GM06990 (cell line): ENCODE results near the gene ZC3H18.

Experiments used
- DNase-seq: peaks from one replicate; pipeline ENCODE4 v3.0.0-alpha.2; 2011; ENCODE audit not compliant: insufficient read length; ENCODE audit errors: extremely low read depth
- H3K27me3 ChIP-seq: replicated peaks from 2 replicates; pipeline ENCODE4 v1.6.0; 2011; ENCODE audit warnings: low read length; ENCODE audit not compliant: control insufficient read depth, insufficient read depth
- H3K36me3 ChIP-seq: 2 replicates; pipeline ENCODE4 v1.5.1; 2011; ENCODE audit warnings: low read length; ENCODE audit not compliant: control insufficient read depth, insufficient read depth
- H3K4me3 ChIP-seq: replicated peaks from 2 replicates; pipeline ENCODE4 v1.5.1; 2011; ENCODE audit warnings: low read depth, mild to moderate bottlenecking, control low read depth, low read length
- CTCF ChIP-seq: IDR thresholded peaks from 2 replicates; pipeline ENCODE4 v1.5.1; 2011; ENCODE audit warnings: low read length, control low read depth, mild to moderate bottlenecking, inconsistent platforms; ENCODE audit not compliant: insufficient read depth, poor library complexity, severe bottlenecking

Gene ZC3H18

GRCh38 chr16:88554711-88555264 lies 15.4 kb upstream of the ZC3H18 start:
- Histone ChIP-seq H3K36me3 (no peaks in the 10 kb centered on the region; the same call in 1 of the 2 replicates), H3K4me3 (no peak overlapping the region), H3K27me3 (no peaks in the 10 kb centered on the region; the same call in 1 of the 2 replicates)
- DNase-seq: no peak
- TF ChIP-seq CTCF: no peak

- Histone ChIP-seq H3K27me3 (no peaks in the 10 kb centered on the region; the same call in 1 of the 2 replicates), H3K36me3 (no peaks in the 10 kb centered on the region; the same call in 1 of the 2 replicates), H3K4me3 (no peak overlapping the region)
- no peak for DNase-seq
- no peak for TF ChIP-seq CTCF
Measured at GRCh38 chr16:88556294-88556988, 13.8 kb upstream of the ZC3H18 start.

- DNase-seq: no peak
- no peaks in the 10 kb centered on the region; the same call in 1 of the 2 replicates for H3K36me3 ChIP-seq
- H3K27me3 ChIP-seq: no peaks in the 10 kb centered on the region; the same call in 1 of the 2 replicates
- peak; percentile 46 for TF ChIP-seq CTCF
- H3K4me3 ChIP-seq: no peak overlapping the region
Measured at GRCh38 chr16:88558457-88559442, 11.5 kb upstream of the ZC3H18 start.

GRCh38 chr16:88560714-88561484 lies 9.3 kb upstream of the ZC3H18 start:
- no peak for TF ChIP-seq CTCF
- H3K36me3 ChIP-seq: no peaks in the 10 kb centered on the region
- no peak for DNase-seq
- H3K4me3 ChIP-seq: no peak overlapping the region
- H3K27me3 ChIP-seq: no peaks in the 10 kb centered on the region
